NCI-H82 treated with DMSO at 0.1 percent for 48 hours (cell line): ENCODE measurements around the gene FCRLB.
"Not testable (repeated sequence)": the region's sequence is repeated elsewhere in the genome, so short reads cannot be mapped to it uniquely, and the experiment has no call there.

Source experiments
- DNase-seq: peaks from one replicate; lab custom pipeline; 2025; ENCODE audit not compliant: unreplicated experiment; lab: John Stamatoyannopoulos, UW

Gene FCRLB, protein sequence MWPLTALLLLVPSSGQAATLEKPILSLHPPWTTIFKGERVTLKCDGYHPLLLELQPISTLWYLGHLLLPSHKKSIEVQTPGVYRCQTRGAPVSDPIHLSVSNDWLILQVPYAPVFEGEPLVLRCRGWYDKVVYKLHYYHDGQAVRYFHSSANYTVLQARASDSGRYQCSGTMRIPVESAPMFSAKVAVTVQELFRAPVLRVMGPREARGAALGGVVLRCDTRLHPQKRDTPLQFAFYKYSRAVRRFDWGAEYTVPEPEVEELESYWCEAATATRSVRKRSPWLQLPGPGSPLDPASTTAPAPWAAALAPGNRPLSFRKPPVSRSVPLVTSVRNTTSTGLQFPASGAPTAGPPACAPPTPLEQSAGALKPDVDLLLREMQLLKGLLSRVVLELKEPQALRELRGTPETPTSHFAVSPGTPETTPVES

DNA sequence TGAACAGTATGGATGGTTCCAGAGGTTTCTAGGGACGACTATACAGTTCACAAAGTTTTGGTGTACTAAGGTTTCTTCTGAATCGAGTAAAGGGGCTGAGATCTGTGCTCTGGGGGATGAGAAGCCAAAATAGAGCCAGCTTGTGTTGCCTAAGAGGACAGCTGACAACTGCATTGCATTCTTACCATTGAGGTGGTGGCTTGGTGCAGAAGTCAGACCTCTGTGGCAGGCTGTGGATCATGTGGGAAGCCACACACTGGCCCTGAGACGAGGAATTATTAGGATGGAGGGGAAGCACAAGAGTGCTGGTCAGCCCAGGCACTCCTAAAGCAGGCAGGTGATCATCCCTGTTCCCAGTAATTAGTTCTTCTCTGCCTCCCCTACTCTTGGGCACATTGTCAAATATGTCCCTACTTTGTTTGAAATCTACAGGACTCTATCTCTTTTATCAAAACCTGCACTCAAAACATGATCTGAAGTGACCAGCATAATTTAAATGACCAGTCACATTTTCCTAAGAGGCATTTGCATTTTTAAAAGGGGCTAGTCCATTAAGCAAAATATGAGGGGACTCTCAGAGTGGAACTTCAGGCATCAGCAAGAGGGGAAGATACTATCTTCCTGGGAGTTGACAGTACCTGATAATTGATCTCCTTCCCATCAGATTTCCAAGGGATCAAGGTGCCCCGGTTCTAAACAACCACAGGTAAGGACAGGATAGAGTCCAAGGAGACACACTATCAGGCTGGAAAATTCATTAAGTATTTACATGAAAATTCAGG, at the start of gene FCRLB:
Gene FCRLB (plus strand): TSS at position 589 of the 782 bp plus-strand sequence. CDS start 1,129 bp downstream, outside the sequence.
- DNase-seq: no peak

DNA sequence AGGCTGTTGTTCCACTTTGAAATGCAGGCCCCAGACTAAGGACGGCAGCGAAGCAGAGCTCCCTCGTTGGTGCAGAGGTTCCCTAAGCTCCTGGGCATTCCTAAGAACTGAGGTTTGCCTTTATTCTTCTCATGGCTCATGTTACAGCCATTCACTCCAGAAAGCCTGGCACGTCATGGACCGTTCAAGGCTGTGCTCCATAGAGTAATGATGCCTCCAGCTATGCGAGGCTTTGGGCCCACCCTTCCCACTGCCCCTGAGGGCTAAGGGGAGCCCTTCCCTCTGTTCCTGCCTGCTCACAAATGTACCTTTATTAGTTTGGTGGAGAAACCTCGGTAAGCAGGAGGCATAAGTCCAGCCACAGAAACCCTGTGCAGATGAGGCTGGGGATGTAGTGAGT, 47.9 kb upstream of the FCRLB start:
- not testable (repeated sequence) for DNase-seq

DNA sequence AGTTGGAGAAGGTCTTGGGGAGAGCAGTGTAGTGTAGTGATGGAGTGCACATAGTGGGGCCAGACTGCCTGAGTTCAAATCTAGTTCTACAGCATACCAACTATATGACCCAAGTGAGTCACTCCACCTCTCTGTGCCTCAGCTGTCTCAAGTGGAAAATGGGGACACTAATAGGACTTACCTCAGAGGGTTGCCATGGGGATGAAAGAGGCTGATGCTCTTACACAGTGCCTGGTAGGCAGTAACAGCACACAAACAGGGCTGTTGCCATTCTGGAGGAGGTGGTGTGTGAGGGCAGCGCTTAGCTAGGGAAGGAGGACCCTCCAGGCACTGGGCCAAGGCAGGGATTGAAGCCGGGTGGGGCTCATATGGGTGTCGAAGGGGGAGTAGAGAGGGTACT, 46.9 kb upstream of the FCRLB start:
- DNase-seq: not testable (repeated sequence)

DNA sequence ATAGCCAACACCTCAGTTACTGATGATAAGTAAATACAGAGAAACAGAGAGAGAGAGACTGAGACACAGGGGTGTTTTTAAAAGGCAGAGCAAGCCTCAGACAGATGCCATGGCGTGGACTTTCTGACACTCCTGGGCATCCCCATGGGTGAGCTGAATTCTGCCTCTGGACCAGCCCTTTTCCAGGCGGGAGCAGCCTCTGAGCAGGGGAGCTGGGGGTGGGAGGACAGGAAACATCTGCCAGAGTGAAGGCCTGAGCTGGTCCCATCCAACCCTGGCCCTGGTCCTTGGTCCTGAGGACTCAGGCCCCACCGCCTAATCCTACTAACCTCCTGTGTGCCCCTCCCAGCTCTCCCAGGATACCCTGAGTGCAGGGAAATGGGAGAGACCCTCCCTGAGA, 46.4 kb upstream of the FCRLB start:
- DNase-seq: not testable (repeated sequence)

DNA sequence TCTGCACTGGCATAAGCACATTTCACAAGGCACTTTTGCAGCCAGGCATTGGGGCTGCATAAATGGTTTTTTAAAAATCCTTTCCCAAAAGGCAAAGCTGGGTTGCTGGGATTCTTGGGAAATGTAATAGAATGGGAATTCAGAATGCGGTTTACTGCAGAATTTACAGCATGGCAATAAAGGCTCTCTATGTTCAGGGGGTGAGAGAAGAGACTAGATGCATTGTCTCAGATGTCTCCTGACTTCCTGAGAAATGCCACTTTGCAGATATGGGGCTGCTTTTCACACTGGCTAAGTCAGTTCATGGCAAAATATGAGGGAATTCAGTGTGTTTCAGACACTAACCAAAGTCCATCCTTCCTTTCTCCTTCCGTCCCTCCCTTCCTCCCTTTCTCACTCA, 44.9 kb upstream of the FCRLB start:
- no peak for DNase-seq

DNA sequence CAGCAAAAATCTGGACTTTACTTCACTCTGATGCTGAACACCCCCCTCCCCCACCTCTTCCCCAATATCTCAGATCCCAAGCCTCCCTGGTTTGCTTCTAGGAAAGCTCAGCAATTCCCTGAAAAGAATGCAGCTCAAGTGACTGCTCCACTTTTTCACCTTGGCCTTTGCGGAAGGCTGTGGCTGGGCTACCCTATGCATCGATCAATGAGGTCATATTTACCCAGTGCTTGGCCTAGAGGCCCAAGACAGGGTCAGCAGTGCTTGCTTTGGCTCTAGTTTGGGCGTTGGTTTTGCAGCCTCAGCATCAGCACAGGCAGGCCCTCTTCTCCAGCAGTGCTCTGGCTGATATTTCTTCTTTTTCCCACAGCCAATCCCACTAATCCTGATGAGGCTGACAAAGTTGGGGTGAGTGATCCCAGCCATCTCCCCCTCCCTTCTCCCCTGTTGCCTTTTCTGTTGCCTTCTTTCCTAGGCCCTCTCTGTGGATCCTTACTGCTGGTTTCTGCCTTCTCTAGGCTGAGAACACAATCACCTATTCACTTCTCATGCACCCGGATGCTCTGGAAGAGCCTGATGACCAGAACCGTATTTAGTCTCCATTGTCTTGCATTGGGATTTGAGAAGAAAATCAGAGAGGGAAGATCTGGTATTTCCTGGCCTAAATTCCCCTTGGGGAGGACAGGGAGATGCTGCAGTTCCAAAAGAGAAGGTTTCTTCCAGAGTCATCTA, 44.2 kb upstream of the FCRLB start:
- DNase-seq: no peak

DNA sequence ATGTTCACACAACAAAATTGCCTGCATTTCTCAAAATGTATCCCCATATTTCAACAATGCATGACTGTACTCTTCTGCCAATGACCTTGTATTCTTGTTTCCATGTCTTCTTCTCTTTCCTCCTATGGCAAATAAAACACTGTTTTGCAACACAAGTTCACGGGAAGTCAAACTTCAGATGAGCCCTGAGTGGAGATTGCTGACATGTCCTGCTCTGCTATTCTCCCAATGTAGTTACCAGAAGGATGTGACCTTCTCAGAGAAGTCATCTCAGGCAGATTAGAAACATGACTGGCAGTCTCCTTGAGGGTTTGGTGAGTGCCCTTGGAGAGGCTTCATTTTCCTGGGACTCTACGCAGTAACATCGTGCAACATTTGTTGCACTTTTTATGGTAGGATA, 42.8 kb upstream of the FCRLB start:
- no peak for DNase-seq

DNA sequence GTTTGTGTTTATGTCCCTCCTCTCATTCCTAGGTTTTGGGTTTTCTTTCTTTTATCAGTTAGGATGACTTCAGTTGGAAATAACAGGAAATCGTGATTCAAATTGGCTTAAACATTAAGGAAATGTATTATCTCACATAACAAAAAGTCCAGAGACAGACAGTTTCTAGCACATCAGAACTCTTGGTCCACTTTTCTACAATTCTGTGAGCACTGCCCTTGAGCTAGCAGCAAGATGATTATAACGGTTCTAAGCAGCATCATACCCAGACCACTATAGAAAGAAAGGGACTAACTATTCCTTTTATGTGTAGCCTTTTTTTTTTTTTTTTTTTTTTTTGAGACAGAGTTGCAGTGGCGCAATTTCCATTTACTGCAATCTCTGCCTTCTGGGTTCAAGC, 39.5 kb upstream of the FCRLB start:
- DNase-seq: no peak

DNA sequence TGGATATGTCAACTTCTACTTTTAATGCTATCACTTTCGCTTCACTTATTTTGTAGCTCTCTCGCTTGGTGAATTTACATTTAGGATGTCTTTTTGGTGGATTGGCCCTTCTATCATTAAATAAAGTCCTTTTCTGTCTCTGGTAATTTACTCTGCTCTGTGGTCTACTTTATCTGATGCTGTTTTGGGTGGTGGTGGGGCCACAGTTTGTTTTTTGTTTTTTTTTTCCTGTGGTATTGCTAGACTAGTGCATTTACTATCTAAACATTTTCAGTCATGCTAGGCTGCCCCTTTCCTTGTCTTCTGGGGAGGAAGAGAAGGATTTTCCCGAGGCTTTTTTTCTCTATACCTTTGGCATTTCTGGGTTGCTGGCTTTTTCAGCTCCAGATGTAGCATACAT, 32.4 kb upstream of the FCRLB start:
- DNase-seq: no peak

DNA sequence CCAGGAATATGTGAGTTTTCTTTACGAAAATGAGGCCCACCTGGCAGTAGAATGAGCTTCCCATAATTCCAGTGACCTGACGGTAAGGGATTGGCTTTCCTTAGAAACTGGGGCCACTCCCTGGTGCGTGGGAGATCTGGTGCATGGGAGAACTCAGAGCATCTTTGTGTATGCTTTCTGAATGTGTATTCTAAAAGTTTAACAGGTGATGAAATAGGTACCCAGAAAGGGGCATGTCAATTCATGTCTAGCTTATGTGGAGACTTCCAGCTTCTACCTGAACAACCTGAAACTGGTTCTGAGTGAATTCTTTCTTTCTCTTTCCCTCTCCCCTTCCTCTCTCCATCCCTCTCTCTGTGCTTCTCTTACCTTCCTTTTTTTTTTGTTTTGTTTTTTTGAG, 29.5 kb upstream of the FCRLB start:
- DNase-seq: no peak

DNA sequence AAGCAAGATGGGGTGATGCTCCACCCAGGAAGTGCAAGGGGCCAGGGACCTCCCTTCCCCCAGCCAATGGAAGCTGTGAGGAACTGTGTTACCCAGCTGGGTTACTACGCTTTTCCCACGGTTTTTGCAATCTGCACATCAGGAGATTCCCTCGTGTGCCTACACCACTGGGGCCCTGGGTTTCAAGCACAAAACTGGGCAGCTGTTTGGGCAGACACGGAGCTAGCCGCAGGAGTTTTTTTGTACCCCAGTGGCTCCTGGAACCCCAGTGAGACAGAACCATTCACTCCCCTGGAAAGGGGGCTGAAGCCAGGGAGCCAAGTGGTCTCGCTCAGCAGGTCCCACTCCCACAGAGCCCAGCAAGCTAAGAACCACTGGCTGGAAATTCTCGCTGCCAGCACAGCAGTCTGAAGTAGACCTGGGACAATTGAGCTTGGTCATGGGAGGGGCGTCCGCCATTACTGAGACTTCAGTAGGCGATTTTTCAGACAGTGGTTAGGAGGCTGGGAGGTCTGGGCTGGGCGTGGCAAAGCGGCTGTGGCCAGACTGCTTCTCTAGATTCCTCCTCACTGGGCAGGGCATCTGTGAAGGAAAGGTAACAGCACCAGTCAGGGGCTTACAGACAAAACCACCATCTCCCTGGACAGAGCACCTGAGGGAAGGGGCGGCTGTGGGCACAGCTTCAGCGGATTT, 28.2 kb upstream of the FCRLB start:
- DNase-seq: not testable (repeated sequence)

DNA sequence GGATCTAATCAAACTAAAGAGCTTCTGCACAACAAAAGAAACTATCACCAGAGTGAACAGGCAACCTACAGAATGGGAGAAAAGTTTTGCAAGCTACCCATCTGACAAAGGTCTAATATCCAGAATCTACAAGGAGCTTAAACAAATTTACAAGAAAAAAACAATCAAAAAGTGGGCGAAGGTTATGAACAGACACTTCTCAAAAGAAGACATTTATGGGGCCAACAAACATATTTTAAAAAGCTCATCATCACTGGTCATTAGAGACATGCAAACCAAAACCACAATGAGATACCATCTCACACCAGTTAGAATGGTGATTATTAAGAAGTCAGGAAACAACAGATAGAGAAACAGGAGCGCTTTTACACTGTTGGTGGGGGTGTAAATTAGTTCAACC, 23.0 kb upstream of the FCRLB start:
- DNase-seq: not testable (repeated sequence)

DNA sequence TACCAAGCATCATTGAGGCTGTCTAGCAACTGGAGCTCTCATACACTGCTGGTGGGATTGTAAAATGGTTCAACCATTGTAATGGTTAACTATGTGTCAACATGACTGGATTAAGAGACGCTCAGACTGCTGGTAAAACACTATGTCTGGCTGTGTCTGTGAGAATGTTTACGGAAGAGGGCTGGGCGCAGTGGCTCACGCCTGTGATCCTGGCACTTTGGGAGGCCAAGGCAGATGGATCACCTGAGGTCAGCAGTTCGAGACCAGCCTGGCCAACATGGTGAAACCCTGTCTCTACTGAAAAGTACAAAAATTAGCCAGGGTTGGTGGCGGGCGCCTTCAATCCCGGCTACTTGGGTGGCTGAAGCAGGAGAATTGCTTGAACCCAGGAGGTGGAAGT, 19.1 kb upstream of the FCRLB start:
- DNase-seq: no peak

DNA sequence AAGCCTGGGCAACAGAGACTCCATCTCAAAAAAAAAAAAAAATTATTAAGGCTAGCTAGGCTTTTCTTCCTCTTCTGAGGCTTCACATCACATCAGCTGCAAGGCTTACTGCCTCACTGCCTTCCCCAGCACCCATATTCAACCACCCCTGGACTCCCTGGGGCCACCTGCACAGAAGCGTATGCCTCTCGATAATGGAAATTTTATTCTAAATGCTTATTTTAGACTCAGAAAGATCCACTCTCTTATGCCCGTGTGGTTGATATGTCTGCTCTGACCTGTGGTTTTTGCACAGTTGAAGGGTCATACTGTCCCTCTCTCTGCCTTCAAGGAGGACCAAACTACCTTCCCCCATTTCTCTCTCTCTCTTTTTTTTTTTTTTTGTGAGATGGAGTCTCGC, 15.8 kb upstream of the FCRLB start:
- no peak for DNase-seq

DNA sequence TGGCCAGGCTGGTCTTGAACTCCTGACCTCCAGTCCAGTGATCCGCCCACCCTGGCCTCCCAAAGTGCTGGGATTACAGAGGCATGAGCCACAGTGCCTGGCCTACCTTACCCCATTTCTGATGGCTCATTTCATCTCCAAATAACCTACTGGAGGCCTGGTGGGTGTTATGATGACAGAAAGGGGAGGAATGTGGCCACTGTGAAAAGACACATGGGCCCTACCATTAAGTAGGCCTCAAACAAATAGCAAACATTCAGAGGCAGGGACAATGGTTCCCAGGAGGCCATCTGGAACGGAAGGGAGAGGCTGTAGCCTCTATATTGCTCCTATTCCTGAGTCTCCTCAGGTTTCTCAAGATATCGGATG, 15.2 kb upstream of the FCRLB start:
- no peak for DNase-seq

DNA sequence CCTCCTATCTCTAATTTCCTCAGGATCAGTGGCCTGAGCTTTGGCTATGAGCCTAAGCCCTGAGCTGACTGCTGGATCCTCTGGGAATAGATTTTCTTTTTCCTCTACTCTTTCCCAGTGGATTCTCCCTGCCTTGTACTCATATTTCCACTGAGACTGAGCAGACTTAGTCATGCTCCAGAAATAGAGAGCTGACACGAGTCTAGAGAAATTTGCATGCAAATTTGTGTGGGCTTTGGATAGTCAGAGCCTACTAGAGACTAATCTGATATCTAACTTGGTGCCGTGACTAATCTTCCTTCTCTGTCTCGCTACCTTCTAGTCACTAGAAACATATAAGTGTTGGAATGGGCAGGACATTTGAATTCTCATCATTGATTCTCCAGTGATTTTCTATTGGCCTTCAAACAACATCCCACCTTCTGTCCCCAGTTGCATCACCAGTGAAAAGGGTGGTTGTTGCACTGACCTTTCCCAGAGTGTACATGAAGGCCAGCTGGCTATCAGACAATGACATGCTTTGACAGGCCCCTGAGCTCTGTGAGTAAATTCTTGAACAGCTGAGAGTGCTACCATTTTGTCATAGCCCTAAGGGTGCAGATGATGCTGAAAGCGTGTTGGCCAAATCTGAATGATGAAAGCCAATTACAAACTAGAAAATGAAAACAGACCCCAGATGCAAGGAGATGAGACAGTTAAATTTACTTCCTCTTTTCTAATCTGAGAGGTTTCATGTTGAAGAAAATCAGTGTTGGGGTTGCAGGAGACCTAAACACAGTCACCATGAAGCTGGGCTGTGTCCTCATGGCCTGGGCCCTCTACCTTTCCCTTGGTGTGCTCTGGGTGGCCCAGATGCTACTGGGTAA, 14.6 kb upstream of the FCRLB start, which contains the start of gene FCRLA:
Gene FCRLA (plus strand): TSS at position 748 of the 866 bp plus-strand sequence. CDS start 36 bp downstream, at position 784.
- no peak for DNase-seq

DNA sequence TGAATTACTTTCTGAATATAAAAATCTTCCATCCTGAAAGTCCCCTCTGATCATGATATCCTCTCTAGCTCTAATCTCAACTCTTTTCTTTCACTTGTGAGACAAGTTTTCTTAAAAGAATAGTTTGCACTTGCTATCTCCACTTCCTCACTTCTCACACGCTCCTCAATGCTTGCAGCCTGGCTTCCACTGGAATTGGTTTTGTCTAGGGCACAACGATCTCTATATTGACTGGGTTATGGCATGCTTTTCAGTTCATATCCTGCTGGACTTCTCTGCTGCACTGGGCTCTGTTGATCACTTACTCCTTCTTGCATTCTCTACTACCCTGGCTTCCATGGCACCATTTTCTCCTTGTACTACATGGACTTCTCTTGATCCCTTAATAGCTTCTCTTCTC, 13.8 kb upstream of the FCRLB start:
- no peak for DNase-seq

DNA sequence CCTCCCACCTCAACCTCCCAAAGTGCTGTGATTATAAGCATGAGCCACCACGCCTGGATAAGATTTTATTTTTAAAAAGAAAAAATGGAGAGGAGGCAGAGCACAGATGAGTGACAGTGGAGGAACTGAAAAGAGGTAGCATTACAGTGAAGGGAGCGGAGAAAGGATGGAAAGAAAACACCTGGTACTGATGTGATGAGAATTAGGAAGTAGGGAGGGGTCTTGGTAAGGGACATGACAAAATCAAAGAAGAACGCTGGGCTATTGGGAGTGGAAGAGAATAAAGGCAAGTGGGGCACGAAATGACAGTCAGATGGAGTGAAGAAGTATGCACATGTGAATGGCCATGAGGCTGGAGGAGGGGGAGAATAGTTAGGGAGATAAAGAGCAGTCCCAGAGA, 12.0 kb upstream of the FCRLB start:
- no peak for DNase-seq

DNA sequence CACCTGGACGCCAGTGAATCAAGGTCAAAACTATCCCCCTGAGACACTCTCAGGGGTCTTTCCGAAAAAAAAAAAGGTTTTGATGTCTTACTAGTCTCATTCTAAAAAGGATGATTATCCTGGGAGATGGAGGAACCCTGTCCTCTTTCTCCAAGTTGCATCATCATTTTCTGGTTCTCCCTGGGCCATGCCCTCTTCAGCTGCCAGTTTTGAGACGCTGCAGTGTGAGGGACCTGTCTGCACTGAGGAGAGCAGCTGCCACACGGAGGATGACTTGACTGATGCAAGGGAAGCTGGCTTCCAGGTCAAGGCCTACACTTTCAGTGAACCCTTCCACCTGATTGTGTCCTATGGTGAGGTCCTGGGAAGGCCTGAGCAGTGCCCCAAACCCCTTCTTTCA, 10.8 kb upstream of the FCRLB start:
- DNase-seq: no peak
